PC-3 (cell line): Measurements from ENCODE around the gene UTP14C.

Experiments used
- CTCF ChIP-seq: fragments of 300-600 bp; sonication (generic); conservative IDR thresholded peaks from 2 replicates; pipeline ENCODE4 v1.5.1; 2017; ENCODE audit warnings: antibody characterized with exemption, low read depth, mild to moderate bottlenecking, low read length
- EZH2 ChIP-seq: fragments of 300-600 bp; sonication (generic); IDR thresholded peaks from one replicate; pipeline ENCODE4 v1.6.1; 2017; ENCODE audit warnings: antibody characterized with exemption, mild to moderate bottlenecking, low read length; ENCODE audit not compliant: unreplicated experiment
- EZH2phosphoT487 ChIP-seq: fragments of 300-600 bp; sonication (generic); IDR thresholded peaks from 2 replicates; pipeline ENCODE4 v1.6.1; 2018; ENCODE audit warnings: mild to moderate bottlenecking, antibody characterized with exemption, low read length, borderline replicate concordance

- TF ChIP-seq CTCF, result no peak
- TF ChIP-seq EZH2, result no peak
- no peak for TF ChIP-seq EZH2phosphoT487
Measured at GRCh38 chr13:51977625-51978024, 46.9 kb upstream of the UTP14C start.
